Upper lobe of left lung (tissue), 4 donors: ENCODE results near the gene RPS23.

Experiments
- CTCF ChIP-seq, 6 experiments: fragments of 450-650 bp in 4 of 6; fragments of 200-600 bp in 2 of 6; sonication (generic) in 2 of 6; IDR thresholded peaks; one replicate each; pipeline ENCODE4 v1.5.1; 2016 to 2019; ENCODE audit warnings: antibody characterized with exemption in 6 of 6
- POLR2AphosphoS5 ChIP-seq, 2 donors: sonication (generic); formaldehyde crosslinking; IDR thresholded peaks; one replicate each; pipeline ENCODE4 v1.5.1; 2017; ENCODE audit warnings: antibody characterized with exemption in 2 of 2

DNA sequence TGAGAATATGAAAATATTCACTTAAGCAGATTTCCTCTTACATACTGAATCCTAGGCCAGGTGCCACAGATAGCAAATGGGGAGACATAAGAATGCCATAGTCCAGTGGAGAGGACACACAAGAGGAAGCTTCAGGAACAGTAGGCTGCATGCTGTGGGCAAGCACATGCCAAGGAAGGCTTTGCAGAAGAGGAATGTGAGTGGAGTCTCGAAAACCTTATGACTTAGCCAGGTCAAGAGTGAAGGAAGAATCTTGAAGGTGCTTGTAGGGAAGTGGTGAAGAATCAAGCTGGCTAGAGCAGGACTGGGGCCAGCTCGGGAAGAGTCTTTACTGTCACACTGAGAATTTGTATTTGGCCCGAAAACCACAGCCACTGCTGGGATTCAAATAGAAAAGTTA lies 20.4 kb downstream of the RPS23 start:
- TF ChIP-seq CTCF (IDR thresholded peaks at IDR 0.05): no peak
- TF ChIP-seq POLR2AphosphoS5 (IDR thresholded peaks at IDR 0.05): no peak
